ENCODE data around the gene SNED1. TPM values are rescaled to one million over a fixed set of nuclear protein-coding genes. Genes with fewer than 3 reads are reported as not detected.

Gene SNED1
- total RNA-seq, 2 experiments from 2014 or later, result 2.8 to 13.6 TPM

DNA sequence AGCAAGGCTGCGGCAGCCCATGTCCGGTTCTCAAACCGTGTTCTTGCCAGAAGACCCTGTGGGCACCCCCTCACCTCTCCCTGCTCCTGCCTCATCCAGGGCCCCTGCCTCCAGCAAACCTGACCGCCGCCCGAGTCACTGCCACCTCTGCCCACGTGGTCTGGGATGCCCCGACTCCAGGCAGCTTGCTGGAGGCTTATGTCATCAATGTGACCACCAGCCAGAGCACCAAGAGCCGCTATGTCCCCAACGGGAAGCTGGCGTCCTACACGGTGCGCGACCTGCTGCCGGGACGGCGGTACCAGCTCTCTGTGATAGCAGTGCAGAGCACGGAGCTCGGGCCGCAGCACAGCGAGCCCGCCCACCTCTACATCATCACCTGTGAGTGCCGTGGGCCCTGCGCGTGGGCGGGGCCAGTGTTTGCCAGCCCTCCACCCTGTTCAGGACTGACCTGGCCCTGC lies 71.4 kb downstream of the SNED1 start:
- H2AFZ ChIP-seq (ENCODE audit: low read length), result no peak overlapping the region
- BruUV-seq (replicated peaks), result no TSS peak
- H3K4me3 ChIP-seq (ENCODE audit: low read depth, low read length, poor library complexity, severe bottlenecking), result no peak overlapping the region
- H3K4me2 ChIP-seq (ENCODE audit: low read length), result no peak overlapping the region
- no peaks in the 10 kb centered on the region for H3K36me3 ChIP-seq (ENCODE audit: insufficient read depth, low read length)
- no peaks in the 10 kb centered on the region for H3K4me1 ChIP-seq (ENCODE audit: insufficient read depth, low read length, poor library complexity, severe bottlenecking)
- H3K79me2 ChIP-seq (ENCODE audit: insufficient read depth, low read depth, low read length), result no peaks in the 10 kb centered on the region
- ChIA-PET CTCF (ENCODE audit: unreplicated experiment) (no interaction called here), POLR2A (no interaction called here)
- H4K20me1 ChIP-seq (ENCODE audit: insufficient read depth, low read length), result no peaks in the 10 kb centered on the region; the same call in 1 of the 2 replicates
- no peaks in the 10 kb centered on the region for H3K9me2 ChIP-seq (ENCODE audit: insufficient read depth, low read length)
- no peak for DNase-seq (ENCODE audit: low spot score)
- TF ChIP-seq, protein P1, sequence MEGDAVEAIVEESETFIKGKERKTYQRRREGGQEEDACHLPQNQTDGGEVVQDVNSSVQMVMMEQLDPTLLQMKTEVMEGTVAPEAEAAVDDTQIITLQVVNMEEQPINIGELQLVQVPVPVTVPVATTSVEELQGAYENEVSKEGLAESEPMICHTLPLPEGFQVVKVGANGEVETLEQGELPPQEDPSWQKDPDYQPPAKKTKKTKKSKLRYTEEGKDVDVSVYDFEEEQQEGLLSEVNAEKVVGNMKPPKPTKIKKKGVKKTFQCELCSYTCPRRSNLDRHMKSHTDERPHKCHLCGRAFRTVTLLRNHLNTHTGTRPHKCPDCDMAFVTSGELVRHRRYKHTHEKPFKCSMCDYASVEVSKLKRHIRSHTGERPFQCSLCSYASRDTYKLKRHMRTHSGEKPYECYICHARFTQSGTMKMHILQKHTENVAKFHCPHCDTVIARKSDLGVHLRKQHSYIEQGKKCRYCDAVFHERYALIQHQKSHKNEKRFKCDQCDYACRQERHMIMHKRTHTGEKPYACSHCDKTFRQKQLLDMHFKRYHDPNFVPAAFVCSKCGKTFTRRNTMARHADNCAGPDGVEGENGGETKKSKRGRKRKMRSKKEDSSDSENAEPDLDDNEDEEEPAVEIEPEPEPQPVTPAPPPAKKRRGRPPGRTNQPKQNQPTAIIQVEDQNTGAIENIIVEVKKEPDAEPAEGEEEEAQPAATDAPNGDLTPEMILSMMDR (conservative IDR thresholded peaks at IDR 0.05; ENCODE audit: low read length), result no peak
- TF ChIP-seq EZH2phosphoT487 (IDR thresholded peaks at IDR 0.05; ENCODE audit: borderline replicate concordance, low read depth, low read length), result no peak
- no peak overlapping the region for H3K27ac ChIP-seq (ENCODE audit: low read depth, low read length, poor library complexity, severe bottlenecking)
- H3K9me3 ChIP-seq (ENCODE audit: low read length), result no peaks in the 10 kb centered on the region
- intact Hi-C loops (cut with micrococcal nuclease; ENCODE audit: unreplicated experiment), result no loop called here

DNA sequence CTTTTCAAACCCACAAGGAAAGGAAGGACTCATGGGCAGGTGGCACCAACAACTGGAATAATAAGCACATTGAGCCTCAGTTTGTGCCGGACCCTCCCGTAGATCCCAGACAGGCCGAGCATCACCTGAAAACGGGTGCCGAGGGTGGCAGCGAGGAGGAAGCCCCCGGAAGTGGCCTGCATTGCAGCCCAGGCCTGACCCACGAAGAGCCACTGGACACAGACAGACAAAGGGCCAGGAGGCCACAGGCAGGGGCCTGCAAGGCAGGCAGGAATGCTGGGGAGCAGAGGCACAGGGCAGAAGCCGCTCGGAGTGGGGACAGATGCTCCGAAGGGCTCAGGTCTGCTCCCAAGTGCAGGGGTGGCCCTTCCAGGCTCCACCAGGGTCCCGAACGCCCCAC lies 71.9 kb downstream of the SNED1 start:
- ChIA-PET CTCF (ENCODE audit: unreplicated experiment) (no interaction called here), POLR2A (no interaction called here)
- Histone ChIP-seq H2AFZ (ENCODE audit: low read length) (no peak overlapping the region), H3K4me3 (ENCODE audit: low read depth, low read length, poor library complexity, severe bottlenecking) (no peak overlapping the region), H3K9me2 (ENCODE audit: insufficient read depth, low read length) (no peaks in the 10 kb centered on the region), H3K9me3 (ENCODE audit: low read length) (no peaks in the 10 kb centered on the region), H4K20me1 (ENCODE audit: insufficient read depth, low read length) (no peaks in the 10 kb centered on the region; the same call in 1 of the 2 replicates), H3K4me2 (ENCODE audit: low read length) (no peak overlapping the region), H3K79me2 (ENCODE audit: insufficient read depth, low read depth, low read length) (no peaks in the 10 kb centered on the region), H3K4me1 (ENCODE audit: insufficient read depth, low read length, poor library complexity, severe bottlenecking) (no peaks in the 10 kb centered on the region), H3K27ac (ENCODE audit: low read depth, low read length, poor library complexity, severe bottlenecking) (no peak overlapping the region), H3K36me3 (ENCODE audit: insufficient read depth, low read length) (no peaks in the 10 kb centered on the region)
- TF ChIP-seq EZH2phosphoT487 (IDR thresholded peaks at IDR 0.05; ENCODE audit: borderline replicate concordance, low read depth, low read length), result no peak
- TF ChIP-seq, protein P1 (conservative IDR thresholded peaks at IDR 0.05; ENCODE audit: low read length), result no peak
- DNase-seq (ENCODE audit: low spot score), result no peak
- intact Hi-C loops (cut with micrococcal nuclease; ENCODE audit: unreplicated experiment), result no loop called here
- BruUV-seq (replicated peaks), result no TSS peak

DNA sequence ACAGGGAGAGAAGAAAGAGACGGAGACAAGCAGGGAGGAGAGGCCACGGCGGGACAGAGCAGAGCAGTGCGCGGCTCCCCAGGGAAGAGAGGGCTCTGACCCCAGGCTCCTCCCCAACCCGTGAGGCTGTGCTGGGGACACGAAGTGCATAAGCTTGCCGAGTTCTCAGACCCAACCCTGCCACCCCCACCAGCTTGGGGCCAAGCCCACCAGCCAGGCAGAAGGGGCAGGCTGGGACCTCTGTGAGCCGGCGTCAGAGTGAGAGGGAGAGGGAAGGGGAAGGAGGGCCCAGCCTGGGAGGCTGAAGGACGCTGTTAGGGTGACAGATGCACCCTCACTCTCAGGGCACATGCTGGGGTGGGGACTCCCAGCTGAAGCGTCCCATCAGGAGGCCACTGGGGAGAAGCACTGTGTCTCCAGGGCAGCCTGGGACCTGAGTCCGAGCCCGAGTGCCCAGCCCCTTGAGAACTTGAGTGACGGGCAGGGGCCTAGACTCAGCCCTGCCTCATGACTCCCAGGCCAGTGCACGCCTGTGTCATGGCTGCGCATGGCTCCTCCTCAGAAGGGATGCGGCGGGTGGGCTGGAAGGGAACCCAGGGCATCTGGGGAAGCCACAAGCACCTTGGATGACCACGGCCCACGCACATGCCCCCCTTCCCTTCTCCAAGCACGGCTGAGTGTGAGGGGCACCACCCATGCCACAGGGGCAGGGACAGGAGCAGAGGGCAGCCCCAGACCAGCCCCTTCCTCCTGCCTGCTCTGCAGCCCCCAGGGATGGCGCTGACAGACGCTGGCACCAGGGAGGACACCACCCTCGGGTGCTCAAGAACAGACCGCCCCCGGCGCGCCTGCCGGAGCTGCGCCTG lies 72.6 kb downstream of the SNED1 start:
- Histone ChIP-seq H3K4me3 (ENCODE audit: low read depth, low read length, poor library complexity, severe bottlenecking) (no peak overlapping the region), H3K4me1 (ENCODE audit: insufficient read depth, low read length, poor library complexity, severe bottlenecking) (no peaks in the 10 kb centered on the region), H3K27ac (ENCODE audit: low read depth, low read length, poor library complexity, severe bottlenecking) (no peak overlapping the region), H2AFZ (ENCODE audit: low read length) (no peak overlapping the region), H3K9me3 (ENCODE audit: low read length) (no peaks in the 10 kb centered on the region), H4K20me1 (ENCODE audit: insufficient read depth, low read length) (no peaks in the 10 kb centered on the region; the same call in 1 of the 2 replicates), H3K79me2 (ENCODE audit: insufficient read depth, low read depth, low read length) (no peaks in the 10 kb centered on the region), H3K36me3 (ENCODE audit: insufficient read depth, low read length) (no peaks in the 10 kb centered on the region), H3K9me2 (ENCODE audit: insufficient read depth, low read length) (no peaks in the 10 kb centered on the region), H3K4me2 (ENCODE audit: low read length) (no peak overlapping the region)
- ChIA-PET POLR2A (no interaction called here), CTCF (ENCODE audit: unreplicated experiment) (no interaction called here)
- intact Hi-C loops (cut with micrococcal nuclease; ENCODE audit: unreplicated experiment), result no loop called here
- DNase-seq (ENCODE audit: low spot score), result no peak
- TF ChIP-seq, protein P1 (conservative IDR thresholded peaks at IDR 0.05; ENCODE audit: low read length), result no peak
- TF ChIP-seq EZH2phosphoT487 (IDR thresholded peaks at IDR 0.05; ENCODE audit: borderline replicate concordance, low read depth, low read length), result no peak
- no TSS peak for BruUV-seq (replicated peaks)

All from OCI-LY7 (cell line).